Pancreas (tissue), 10 donors: Measurements from ENCODE around the gene RNF138. TPM values are rescaled to one million over a fixed set of nuclear protein-coding genes. Genes with fewer than 3 reads are reported as not detected.

Experiments used
- ATAC-seq, 4 donors: fragments of 200-7000 bp; cut with Tn5 transposase; one replicate each; pipeline versions ENCODE4 v1.8.0 to v1.9.1; 2020; ENCODE audit warnings: mild to moderate bottlenecking in 4 of 4, moderate library complexity in 4 of 4
- DNase-seq, 6 donors: peaks; one replicate each; pipeline ENCODE4 v3.0.0-alpha.2; 2020
- FAIRE-seq: peaks from 2 replicates; lab custom pipeline; 2012; peaks lifted over from hg19 to GRCh38; lab: Jason Lieb, UNC
- H3K27ac ChIP-seq, 4 donors: fragments of 200-600 bp; sonication (generic); 1 replicate in 3 of 4; 2 replicates in 1 of 4; pipeline versions ENCODE4 v1.5.0 to v1.8.0; 2020
- H3K27me3 ChIP-seq, 4 donors: fragments of 200-600 bp; one replicate each; pipeline ENCODE4 v1.8.0; 2021
- H3K36me3 ChIP-seq, 3 donors: fragments of 200-600 bp; sonication (generic) in 1 of 3; one replicate each; pipeline versions ENCODE4 v1.5.0 to v1.8.0; 2020 to 2021
- H3K4me1 ChIP-seq, 3 donors: fragments of 200-600 bp; one replicate each; pipeline ENCODE4 v1.8.0; 2021
- H3K4me3 ChIP-seq, 4 donors: fragments of 200-600 bp; sonication (generic) in 2 of 4; one replicate each; pipeline versions ENCODE4 v1.5.0 to v1.8.0; 2020 to 2021
- H3K9me3 ChIP-seq, 4 donors: fragments of 200-600 bp; one replicate each; pipeline ENCODE4 v1.8.0; 2021
- WGBS, 2 donors: extraction: QIAGEN DNeasy Blood & Tissue Kit; methylation state at CpG; one replicate each; pipeline ENCODE4 v1.1.7; 2013; 5-methylcytosine and 5-hydroxymethylcytosine counted together
- intact Hi-C, 3 donors: fragments of 100-400 bp; cut with DNase I; formaldehyde crosslinking; loops; one replicate each; pipeline versions ENCODE4 v1.11.1 to v1.14.2; 2022
- polyA plus RNA-seq, 2 donors: library from polyadenylated mRNA; stranded (reverse); fragments of 200-250 nt; gene quantifications; one replicate each; pipeline ENCODE4 v1.2.3, GENCODE V29; 2013
- total RNA-seq, 6 donors: library from RNA; stranded (reverse); fragmentation: NEBNext Ultra II Directional in 4 of 6; extraction: Animal tissue kit (Norgen Biotek cat#: 25700) in 4 of 6; gene quantifications; one replicate each; pipeline versions ENCODE4 v1.2.1 to v1.2.4, GENCODE V29; 2021 to 2023
- TF ChIP-seq, protein P1 (sequence below), 4 donors: fragments of 200-600 bp; sonication (generic) in 3 of 4; IDR thresholded peaks; one replicate each; pipeline versions ENCODE4 v1.5.0 to v1.8.0; 2021; ENCODE audit warnings: antibody characterized with exemption in 4 of 4
- donor health status: healthy with polysubstance abuse.
- donor health status: DM: no; HTN: no; CAD: no; lungs with moderate emphysema.
- donor health status: DM: no; HTN: no; CAD: no.
- donor health status: control.
- donor health status: control.
- donor health status: Bipolar disorder and iron deficiency.
- donor health status: DM: yes; HTN: yes; CAD: no.
- donor health status: DM: no; HTN: no; CAD: no.
- donor health status: DM: no; HTN: no; CAD: no.
- donor health status: DM: yes; HTN: yes; CAD: no.

RNF138 gene
- total and polyA plus RNA-seq, 8 donors, result 4.4 to 20.0 (median 12.4) TPM

DNA sequence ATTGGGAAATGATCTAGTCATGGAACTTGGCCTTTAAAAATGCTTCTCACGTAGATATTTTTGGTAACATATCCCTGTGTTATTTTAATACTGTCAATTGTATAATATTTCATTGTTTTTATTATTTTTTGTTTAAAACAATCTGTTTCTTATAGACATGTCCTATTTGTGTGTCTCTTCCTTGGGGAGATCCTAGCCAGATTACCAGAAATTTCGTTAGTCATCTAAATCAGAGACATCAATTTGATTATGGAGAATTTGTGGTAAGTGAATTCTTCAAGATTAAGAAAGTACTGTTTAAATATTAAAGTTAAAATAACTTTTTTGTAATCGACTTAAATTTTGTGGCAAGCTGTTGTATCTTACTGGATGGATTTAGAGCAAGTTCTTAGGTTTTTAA, 34.9 kb downstream of the RNF138 start:
- Histone ChIP-seq H3K4me3 (no peak overlapping the region), H3K27ac (no peak overlapping the region), H3K9me3 (no peaks in the 10 kb centered on the region), H3K36me3 (peaks cover 0 to 10% (median 0%) of the 10 kb centered on the region in 3 donors), H3K27me3 (no peaks in the 10 kb centered on the region), H3K4me1 (peaks cover 0 to 3% (median 0%) of the 10 kb centered on the region in 3 donors)
- DNase-seq (no peak), FAIRE-seq (peak; percentile 37), ATAC-seq (no peak)
- TF ChIP-seq, protein P1, sequence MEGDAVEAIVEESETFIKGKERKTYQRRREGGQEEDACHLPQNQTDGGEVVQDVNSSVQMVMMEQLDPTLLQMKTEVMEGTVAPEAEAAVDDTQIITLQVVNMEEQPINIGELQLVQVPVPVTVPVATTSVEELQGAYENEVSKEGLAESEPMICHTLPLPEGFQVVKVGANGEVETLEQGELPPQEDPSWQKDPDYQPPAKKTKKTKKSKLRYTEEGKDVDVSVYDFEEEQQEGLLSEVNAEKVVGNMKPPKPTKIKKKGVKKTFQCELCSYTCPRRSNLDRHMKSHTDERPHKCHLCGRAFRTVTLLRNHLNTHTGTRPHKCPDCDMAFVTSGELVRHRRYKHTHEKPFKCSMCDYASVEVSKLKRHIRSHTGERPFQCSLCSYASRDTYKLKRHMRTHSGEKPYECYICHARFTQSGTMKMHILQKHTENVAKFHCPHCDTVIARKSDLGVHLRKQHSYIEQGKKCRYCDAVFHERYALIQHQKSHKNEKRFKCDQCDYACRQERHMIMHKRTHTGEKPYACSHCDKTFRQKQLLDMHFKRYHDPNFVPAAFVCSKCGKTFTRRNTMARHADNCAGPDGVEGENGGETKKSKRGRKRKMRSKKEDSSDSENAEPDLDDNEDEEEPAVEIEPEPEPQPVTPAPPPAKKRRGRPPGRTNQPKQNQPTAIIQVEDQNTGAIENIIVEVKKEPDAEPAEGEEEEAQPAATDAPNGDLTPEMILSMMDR (IDR thresholded peaks at IDR 0.05), result no peak
- intact Hi-C loops, result no loop called here
- 92 to 93% methylated on average over 3 of the region's 3 CpGs for WGBS, 2 donors

DNA sequence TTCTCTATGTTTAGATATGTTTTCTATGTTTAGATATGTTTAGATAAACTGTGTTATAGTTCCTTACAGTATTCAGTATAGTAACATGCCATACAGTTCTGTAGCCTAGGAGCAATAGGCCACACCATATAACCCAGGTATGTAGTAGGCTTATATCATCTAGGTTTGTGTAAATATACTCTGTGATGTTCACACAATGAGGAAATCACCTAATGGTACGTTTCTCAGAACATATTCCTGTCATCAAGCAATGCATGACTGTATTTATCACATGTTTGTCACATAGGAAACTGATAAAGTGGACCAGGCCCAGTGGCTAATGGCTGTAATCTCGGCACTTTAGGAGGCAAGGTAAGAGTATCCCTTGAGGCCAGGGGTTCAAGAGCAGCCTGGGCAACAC, 44.0 kb downstream of the RNF138 start:
- WGBS, 2 donors, result 48 to 64% methylated on average over 2 of the region's 2 CpGs
- TF ChIP-seq, protein P1 (IDR thresholded peaks at IDR 0.05), result no peak
- Histone ChIP-seq H3K9me3 (no peaks in the 10 kb centered on the region), H3K36me3 (no peaks in the 10 kb centered on the region), H3K4me3 (no peak overlapping the region), H3K4me1 (no peaks in the 10 kb centered on the region), H3K27ac (no peak overlapping the region), H3K27me3 (no peaks in the 10 kb centered on the region)
- intact Hi-C loops, result no loop called here
- DNase-seq (no peak), FAIRE-seq (no peak), ATAC-seq (no peak)

DNA sequence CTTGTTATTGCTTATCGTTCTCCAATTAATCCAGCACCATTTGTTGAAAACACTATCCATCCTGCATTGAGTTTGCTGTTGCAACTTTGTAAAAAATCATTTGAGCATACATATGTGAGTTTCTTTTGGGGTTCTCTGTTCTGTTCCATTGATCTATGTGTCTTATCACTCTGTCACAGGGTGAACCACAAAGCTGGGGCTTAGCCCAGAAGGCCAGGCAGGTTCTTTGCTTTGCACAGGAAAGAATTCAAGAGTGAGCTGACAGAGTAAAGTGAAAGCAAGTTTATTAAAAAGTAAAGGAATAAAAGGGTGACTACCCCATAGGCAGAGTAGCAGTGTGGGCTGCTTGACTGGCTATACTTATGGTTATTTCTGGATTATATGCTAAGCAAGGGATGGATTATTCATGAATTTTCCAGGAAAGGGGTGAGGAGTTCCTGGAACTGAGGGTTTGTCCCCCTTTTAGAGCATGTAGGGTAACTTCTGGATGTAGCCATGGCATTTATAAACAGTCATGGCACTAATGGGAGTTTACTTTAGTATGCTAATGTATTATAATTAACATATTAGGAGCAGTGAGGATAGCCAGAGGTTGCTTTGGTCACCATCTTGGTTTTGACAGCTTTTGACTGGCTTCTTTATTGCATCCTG, 46.8 kb downstream of the RNF138 start:
- H3K27me3 ChIP-seq, result no peaks in the 10 kb centered on the region
- H3K4me1 ChIP-seq, result no peaks in the 10 kb centered on the region
- FAIRE-seq, result no peak
- TF ChIP-seq, protein P1 (IDR thresholded peaks at IDR 0.05), result no peak
- DNase-seq, result no peak
- H3K9me3 ChIP-seq, result no peaks in the 10 kb centered on the region
- no peak overlapping the region for H3K27ac ChIP-seq
- H3K4me3 ChIP-seq, result no peak overlapping the region
- ATAC-seq, result no peak
- intact Hi-C loops, result no loop called here
- WGBS, 2 donors, result 54 to 73% methylated on average over 1 of the region's 1 CpG
- H3K36me3 ChIP-seq, result no peaks in the 10 kb centered on the region

DNA sequence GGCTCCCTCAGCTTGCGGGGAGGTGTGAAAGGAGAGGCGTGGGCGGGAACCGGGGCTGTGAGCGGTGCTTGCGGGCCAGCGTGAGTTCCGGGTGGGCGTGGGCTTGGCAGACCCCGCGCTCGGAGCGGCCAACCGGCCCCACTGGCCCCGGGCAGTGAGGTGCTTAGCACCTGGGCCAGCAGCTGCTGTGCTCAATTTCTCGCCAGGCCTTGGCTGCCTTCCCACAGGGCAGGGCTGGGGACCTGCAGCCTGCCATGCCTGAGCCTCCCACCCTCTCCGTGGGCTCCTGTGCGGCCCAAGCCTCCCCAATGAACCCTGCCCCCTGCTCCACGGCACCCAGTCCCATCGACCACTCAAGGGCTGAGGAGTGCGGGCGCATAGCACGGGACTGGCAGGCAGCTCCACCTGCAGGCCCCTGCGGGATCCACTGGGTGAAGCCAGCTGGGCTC, 48.2 kb downstream of the RNF138 start:
- Histone ChIP-seq H3K27ac (no peak overlapping the region), H3K27me3 (no peaks in the 10 kb centered on the region), H3K9me3 (no peaks in the 10 kb centered on the region), H3K36me3 (no peaks in the 10 kb centered on the region), H3K4me3 (no peak overlapping the region), H3K4me1 (no peaks in the 10 kb centered on the region)
- ATAC-seq (no peak), FAIRE-seq (no peak), DNase-seq (peak in 2 of 6 donors; percentile 25 to 62)
- WGBS, 2 donors, result 92 to 96% methylated on average over 20 to 24 of the region's 24 CpGs
- intact Hi-C loops, result no loop called here
- TF ChIP-seq, protein P1 (IDR thresholded peaks at IDR 0.05), result no peak

DNA sequence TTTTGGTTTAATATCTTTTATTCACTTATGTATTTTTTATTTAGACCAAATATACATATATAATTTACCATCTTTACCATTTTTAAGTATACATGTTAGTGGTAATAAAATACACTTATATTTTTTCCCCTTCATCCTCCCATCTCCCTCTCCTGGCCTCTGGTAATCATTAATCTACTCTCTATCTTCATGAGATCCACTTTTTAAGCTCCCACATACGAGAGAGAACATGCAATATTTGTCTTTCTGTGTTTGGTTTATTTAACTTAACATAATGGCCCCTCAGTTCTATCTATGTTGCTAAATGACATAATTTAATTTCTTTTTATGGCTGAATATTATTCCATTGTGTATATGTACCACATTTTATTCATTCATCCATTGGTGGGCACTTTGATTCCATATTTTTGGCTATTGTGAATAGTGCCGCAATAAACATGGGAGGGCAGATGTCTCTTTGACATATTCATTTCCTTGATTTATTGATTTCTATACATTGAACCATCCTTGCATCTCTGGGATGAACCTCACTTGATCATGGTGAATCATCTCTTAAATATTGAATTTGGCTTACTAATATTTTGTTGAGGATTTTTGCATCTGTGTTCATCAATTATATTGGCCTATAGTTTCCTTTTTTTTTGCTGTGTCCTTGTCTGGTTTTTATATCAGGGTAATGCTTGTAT, 56.7 kb downstream of the RNF138 start:
- TF ChIP-seq, protein P1 (IDR thresholded peaks at IDR 0.05), result no peak
- Histone ChIP-seq H3K27me3 (no peaks in the 10 kb centered on the region), H3K9me3 (no peaks in the 10 kb centered on the region), H3K4me3 (no peak overlapping the region), H3K27ac (no peak overlapping the region), H3K4me1 (no peaks in the 10 kb centered on the region), H3K36me3 (no peaks in the 10 kb centered on the region)
- intact Hi-C loops, result no loop called here
- WGBS, 2 donors, result 43 to 54% methylated on average over 2 of the region's 2 CpGs
- no peak for DNase-seq
- FAIRE-seq, result no peak
- no peak for ATAC-seq
